Trophoblast cell (in vitro differentiated cells and primary cell): Measurements from ENCODE around the gene MYCBP2.

Experiments
- DNase-seq, 2 donors: peaks; one replicate each; pipeline ENCODE4 v3.0.0-alpha.2; 2016
- H2AFZ ChIP-seq: 2 replicates; pipeline ENCODE4 v1.6.1; 2013; ENCODE audit warnings: low read length, moderate library complexity, mild to moderate bottlenecking; ENCODE audit not compliant: insufficient read depth, poor library complexity
- H2AK5ac ChIP-seq: 2 replicates; pipeline ENCODE4 v1.6.1; 2013; ENCODE audit warnings: mild to moderate bottlenecking, low read length
- H2BK120ac ChIP-seq: 2 replicates; pipeline ENCODE4 v1.6.1; 2013; ENCODE audit warnings: low read length, mild to moderate bottlenecking, moderate library complexity; ENCODE audit not compliant: insufficient read depth, poor library complexity
- H2BK12ac ChIP-seq: 2 replicates; pipeline ENCODE4 v1.6.1; 2013; ENCODE audit warnings: mild to moderate bottlenecking, low read length, moderate library complexity
- H2BK5ac ChIP-seq: 2 replicates; pipeline ENCODE4 v1.6.1; 2013; ENCODE audit warnings: low read length, low read depth, moderate library complexity, mild to moderate bottlenecking; ENCODE audit not compliant: poor library complexity
- H3K14ac ChIP-seq: 2 replicates; pipeline ENCODE4 v1.6.1; 2013; ENCODE audit warnings: mild to moderate bottlenecking, low read length
- H3K18ac ChIP-seq: 2 replicates; pipeline ENCODE4 v1.6.1; 2013; ENCODE audit warnings: mild to moderate bottlenecking, low read length
- H3K23ac ChIP-seq: 2 replicates; pipeline ENCODE4 v1.6.1; 2013; ENCODE audit warnings: low read length
- H3K27ac ChIP-seq: 2 replicates; pipeline ENCODE4 v1.5.1; 2013; ENCODE audit warnings: low read depth, mild to moderate bottlenecking, inconsistent platforms, low read length, moderate library complexity
- H3K27me3 ChIP-seq: 2 replicates; pipeline ENCODE4 v1.6.1; 2013; ENCODE audit warnings: inconsistent platforms, mild to moderate bottlenecking, low read length, moderate library complexity; ENCODE audit not compliant: insufficient read depth
- H3K36me3 ChIP-seq, 2 experiments: 1 replicate in 1 of 2; 2 replicates in 1 of 2; pipeline ENCODE4 v1.6.1; 2013; ENCODE audit warnings: low read length in 2 of 2, mild to moderate bottlenecking in 2 of 2, moderate library complexity in 1 of 2; ENCODE audit not compliant: insufficient read depth in 2 of 2, control insufficient read depth in 1 of 2
- H3K4ac ChIP-seq: 2 replicates; pipeline ENCODE4 v1.6.1; 2013; ENCODE audit warnings: low read depth, mild to moderate bottlenecking, low read length, moderate library complexity
- H3K4me1 ChIP-seq, 2 experiments: 1 replicate in 1 of 2; 2 replicates in 1 of 2; pipeline ENCODE4 v1.6.1; 2013; ENCODE audit warnings: low read length in 2 of 2, mild to moderate bottlenecking in 2 of 2, moderate library complexity in 1 of 2; ENCODE audit not compliant: insufficient read depth in 2 of 2, control insufficient read depth in 1 of 2
- H3K4me2 ChIP-seq: 2 replicates; pipeline ENCODE4 v1.6.1; 2013; ENCODE audit warnings: inconsistent platforms, mild to moderate bottlenecking, low read length, moderate library complexity
- H3K4me3 ChIP-seq: 2 replicates; pipeline ENCODE4 v1.5.1; 2013; ENCODE audit warnings: mild to moderate bottlenecking, low read depth, low read length, inconsistent platforms
- H3K79me1 ChIP-seq: one replicate; pipeline ENCODE4 v1.6.1; 2013; ENCODE audit warnings: low read length
- H3K79me2 ChIP-seq: 2 replicates; pipeline ENCODE4 v1.6.1; 2013; ENCODE audit warnings: low read length, mild to moderate bottlenecking; ENCODE audit not compliant: control insufficient read depth, insufficient read depth, poor library complexity
- H3K9ac ChIP-seq: 2 replicates; pipeline ENCODE4 v1.6.1; 2013; ENCODE audit warnings: mild to moderate bottlenecking, low read length
- H3K9me3 ChIP-seq: 2 replicates; pipeline ENCODE4 v1.6.1; 2013; ENCODE audit warnings: low read depth, mild to moderate bottlenecking, control low read depth, inconsistent platforms, low read length; ENCODE audit not compliant: insufficient read depth
- H4K12ac ChIP-seq: 2 replicates; pipeline ENCODE4 v1.6.1; 2013; ENCODE audit warnings: low read depth, mild to moderate bottlenecking, low read length, moderate library complexity
- H4K8ac ChIP-seq: 2 replicates; pipeline ENCODE4 v1.6.1; 2013; ENCODE audit warnings: low read depth, mild to moderate bottlenecking, low read length, moderate library complexity
- H4K91ac ChIP-seq: one replicate; pipeline ENCODE4 v1.6.1; 2013; ENCODE audit warnings: low read depth, mild to moderate bottlenecking, low read length, moderate library complexity
- WGBS: extraction: QIAGEN DNeasy Blood & Tissue Kit; methylation state at CpG from one replicate; pipeline ENCODE4 v1.1.7; 2013; ENCODE audit warnings: missing lambda C conversion rate; ENCODE audit not compliant: insufficient read length, insufficient coverage; ENCODE audit errors: extremely low coverage; 5-methylcytosine and 5-hydroxymethylcytosine counted together

The MYCBP2 gene

GRCh38 chr13:77356155-77356554 is 29.3 kb upstream of the MYCBP2 start:
- H3K14ac ChIP-seq = no peak overlapping the region
- H3K4me3 ChIP-seq = no peak overlapping the region
- H3K27ac ChIP-seq = no peak overlapping the region
- H3K4me2 ChIP-seq = no peak overlapping the region
- H2AFZ ChIP-seq = no peak overlapping the region
- H3K9me3 ChIP-seq = no peaks in the 10 kb centered on the region
- no peak overlapping the region for H4K91ac ChIP-seq
- no peak overlapping the region for H3K9ac ChIP-seq
- H2BK120ac ChIP-seq = no peak overlapping the region
- no peak overlapping the region for H2BK12ac ChIP-seq
- H3K18ac ChIP-seq = no peak overlapping the region
- no peak overlapping the region for H4K12ac ChIP-seq
- no peak overlapping the region for H3K4ac ChIP-seq
- no peaks in the 10 kb centered on the region for H3K36me3 ChIP-seq
- H2AK5ac ChIP-seq = no peak overlapping the region
- H3K23ac ChIP-seq = no peak overlapping the region
- no CpG with 5 or more reads among the region's 2 CpGs for WGBS
- no peak for DNase-seq
- H4K8ac ChIP-seq = no peak overlapping the region
- H3K4me1 ChIP-seq = no peaks in the 10 kb centered on the region
- H3K79me1 ChIP-seq = no peaks in the 10 kb centered on the region
- H2BK5ac ChIP-seq = no peak overlapping the region
- H3K79me2 ChIP-seq = no peaks in the 10 kb centered on the region
- no peaks in the 10 kb centered on the region for H3K27me3 ChIP-seq

- Histone ChIP-seq H3K4me2 (no peak overlapping the region), H3K27ac (no peak overlapping the region), H3K9ac (no peak overlapping the region), H3K4me3 (no peak overlapping the region), H4K12ac (no peak overlapping the region), H2AK5ac (no peak overlapping the region), H4K8ac (no peak overlapping the region), H3K23ac (no peak overlapping the region), H3K9me3 (no peaks in the 10 kb centered on the region), H3K18ac (no peak overlapping the region), H2BK12ac (no peak overlapping the region), H3K36me3 (no peaks in the 10 kb centered on the region), H4K91ac (no peak overlapping the region), H2BK5ac (no peak overlapping the region), H3K4ac (no peak overlapping the region), H2BK120ac (no peak overlapping the region), H3K27me3 (no peaks in the 10 kb centered on the region), H2AFZ (no peak overlapping the region), H3K79me1 (no peaks in the 10 kb centered on the region), H3K4me1 (no peaks in the 10 kb centered on the region), H3K79me2 (no peaks in the 10 kb centered on the region), H3K14ac (no peak overlapping the region)
- DNase-seq = no peak
- WGBS = no CpG with 5 or more reads among the region's 2 CpGs
Measured at GRCh38 chr13:77353995-77354394, 27.1 kb upstream of the MYCBP2 start.

GRCh38 chr13:77351315-77351714 is 24.4 kb upstream of the MYCBP2 start:
- Histone ChIP-seq H2BK120ac (no peak overlapping the region), H3K23ac (no peak overlapping the region), H4K91ac (no peak overlapping the region), H3K14ac (no peak overlapping the region), H3K36me3 (no peaks in the 10 kb centered on the region), H3K27me3 (no peaks in the 10 kb centered on the region), H3K27ac (no peak overlapping the region), H3K9ac (no peak overlapping the region), H3K4me3 (no peak overlapping the region), H2BK5ac (no peak overlapping the region), H2AK5ac (no peak overlapping the region), H3K4me2 (no peak overlapping the region), H3K4ac (no peak overlapping the region), H4K12ac (no peak overlapping the region), H2BK12ac (no peak overlapping the region), H3K4me1 (no peaks in the 10 kb centered on the region), H3K9me3 (no peaks in the 10 kb centered on the region), H4K8ac (no peak overlapping the region), H3K79me2 (no peaks in the 10 kb centered on the region), H2AFZ (no peak overlapping the region), H3K79me1 (no peaks in the 10 kb centered on the region), H3K18ac (no peak overlapping the region)
- DNase-seq = no peak
- WGBS = no CpG with 5 or more reads among the region's 3 CpGs

- no peak overlapping the region for H4K8ac ChIP-seq
- H2BK5ac ChIP-seq = no peak overlapping the region
- H3K23ac ChIP-seq = no peak overlapping the region
- no peak overlapping the region for H3K4me3 ChIP-seq
- no peaks in the 10 kb centered on the region for H3K4me1 ChIP-seq
- H3K18ac ChIP-seq = no peak overlapping the region
- H3K27ac ChIP-seq = no peak overlapping the region
- H3K36me3 ChIP-seq = no peaks in the 10 kb centered on the region
- H2AFZ ChIP-seq = no peak overlapping the region
- H3K9me3 ChIP-seq = no peaks in the 10 kb centered on the region
- no peaks in the 10 kb centered on the region for H3K79me2 ChIP-seq
- H4K12ac ChIP-seq = no peak overlapping the region
- H4K91ac ChIP-seq = no peak overlapping the region
- no peak overlapping the region for H2AK5ac ChIP-seq
- no peak overlapping the region for H2BK12ac ChIP-seq
- H3K9ac ChIP-seq = no peak overlapping the region
- H3K4ac ChIP-seq = no peak overlapping the region
- no peak for DNase-seq
- WGBS = no CpG with 5 or more reads among the region's 1 CpG
- H3K27me3 ChIP-seq = no peaks in the 10 kb centered on the region
- no peak overlapping the region for H3K4me2 ChIP-seq
- H3K79me1 ChIP-seq = no peaks in the 10 kb centered on the region
- no peak overlapping the region for H3K14ac ChIP-seq
- no peak overlapping the region for H2BK120ac ChIP-seq
Measured at GRCh38 chr13:77350811-77351210, 23.9 kb upstream of the MYCBP2 start.
